ENCODE measurements around the gene SETBP1. TPM values are rescaled to one million over a fixed set of nuclear protein-coding genes. Genes with fewer than 3 reads are reported as not detected.

The SETBP1 gene
- total and polyA plus RNA-seq, 2 of the 13 experiments (the other 11 are each of a cell fraction or from before 2014, with no cell fraction given) = 0.18 to 0.65 TPM

- TF ChIP-seq, protein P1, sequence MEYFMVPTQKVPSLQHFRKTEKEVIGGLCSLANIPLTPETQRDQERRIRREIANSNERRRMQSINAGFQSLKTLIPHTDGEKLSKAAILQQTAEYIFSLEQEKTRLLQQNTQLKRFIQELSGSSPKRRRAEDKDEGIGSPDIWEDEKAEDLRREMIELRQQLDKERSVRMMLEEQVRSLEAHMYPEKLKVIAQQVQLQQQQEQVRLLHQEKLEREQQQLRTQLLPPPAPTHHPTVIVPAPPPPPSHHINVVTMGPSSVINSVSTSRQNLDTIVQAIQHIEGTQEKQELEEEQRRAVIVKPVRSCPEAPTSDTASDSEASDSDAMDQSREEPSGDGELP (IDR thresholded peaks at IDR 0.05; ENCODE audit: borderline replicate concordance, low read depth) = no peak
- TF ChIP-seq SAFB2 (CRISPR knock-in tag; IDR thresholded peaks at IDR 0.05; ENCODE audit: borderline replicate concordance, low read depth) (no peak), EHMT2 (IDR thresholded peaks at IDR 0.05; ENCODE audit: borderline replicate concordance, low read depth, low read length) (no peak)
- TF ChIP-seq, protein P2, sequence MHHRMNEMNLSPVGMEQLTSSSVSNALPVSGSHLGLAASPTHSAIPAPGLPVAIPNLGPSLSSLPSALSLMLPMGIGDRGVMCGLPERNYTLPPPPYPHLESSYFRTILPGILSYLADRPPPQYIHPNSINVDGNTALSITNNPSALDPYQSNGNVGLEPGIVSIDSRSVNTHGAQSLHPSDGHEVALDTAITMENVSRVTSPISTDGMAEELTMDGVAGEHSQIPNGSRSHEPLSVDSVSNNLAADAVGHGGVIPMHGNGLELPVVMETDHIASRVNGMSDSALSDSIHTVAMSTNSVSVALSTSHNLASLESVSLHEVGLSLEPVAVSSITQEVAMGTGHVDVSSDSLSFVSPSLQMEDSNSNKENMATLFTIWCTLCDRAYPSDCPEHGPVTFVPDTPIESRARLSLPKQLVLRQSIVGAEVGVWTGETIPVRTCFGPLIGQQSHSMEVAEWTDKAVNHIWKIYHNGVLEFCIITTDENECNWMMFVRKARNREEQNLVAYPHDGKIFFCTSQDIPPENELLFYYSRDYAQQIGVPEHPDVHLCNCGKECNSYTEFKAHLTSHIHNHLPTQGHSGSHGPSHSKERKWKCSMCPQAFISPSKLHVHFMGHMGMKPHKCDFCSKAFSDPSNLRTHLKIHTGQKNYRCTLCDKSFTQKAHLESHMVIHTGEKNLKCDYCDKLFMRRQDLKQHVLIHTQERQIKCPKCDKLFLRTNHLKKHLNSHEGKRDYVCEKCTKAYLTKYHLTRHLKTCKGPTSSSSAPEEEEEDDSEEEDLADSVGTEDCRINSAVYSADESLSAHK (CRISPR knock-in tag; IDR thresholded peaks at IDR 0.05; ENCODE audit: borderline replicate concordance) = no peak
Observed at GRCh38 chr18:44635546-44635945, 45.1 kb upstream of the SETBP1 start (continued).

DNA sequence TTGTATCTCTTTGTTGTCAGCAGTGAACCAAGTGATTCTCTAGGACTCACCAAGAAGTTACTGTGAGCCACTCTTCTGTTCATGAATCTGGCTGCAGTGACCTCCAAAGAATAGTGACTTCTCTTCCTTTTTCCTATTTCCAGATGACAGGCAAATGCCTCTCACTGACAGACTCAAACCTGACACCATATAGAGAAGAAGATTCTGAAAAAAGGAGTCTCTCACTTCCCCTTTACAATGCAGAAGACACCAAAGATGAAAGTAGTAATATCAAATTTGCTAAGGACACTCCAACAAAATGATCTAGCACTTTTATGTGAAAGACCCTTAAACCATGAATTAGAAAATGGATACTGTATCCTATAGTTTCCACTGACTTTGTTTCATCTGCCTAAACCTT lies 44.4 kb upstream of the SETBP1 start:
- in situ Hi-C loops (cut with HindIII; ENCODE audit: extremely low pct_ligation_motif_present, low pct_unique_long_range_greater_than_20kb) = no loop called here
- ChIA-PET POLR2A (no interaction called here), CTCF (ENCODE audit: low intra/inter-chr PET ratio, low total read pairs) (no interaction called here)
- H3K4me3 ChIP-seq (replicated peaks in 1 of 3; ENCODE audit: insufficient read depth in 1 of 3, low read depth in 2 of 3, low read length in 3 of 3) = no peak overlapping the region
- H3K9ac ChIP-seq (ENCODE audit: insufficient read depth, low read depth, low read length) = no peak overlapping the region
- no peaks in the 10 kb centered on the region for H3K36me3 ChIP-seq (replicated peaks in 1 of 2; ENCODE audit: control insufficient read depth in 1 of 2, insufficient read depth in 2 of 2, low read length in 2 of 2)
- H3K27ac ChIP-seq (ENCODE audit: extremely low read length, insufficient read depth, low read length) = no peak overlapping the region
- intact Hi-C loops (cut with micrococcal nuclease; ENCODE audit: unreplicated experiment) = no loop called here
- FAIRE-seq (no peak), DNase-seq (ENCODE audit: low spot score) (no peak), ATAC-seq (no peak)
- H3K27me3 ChIP-seq (ENCODE audit: control insufficient read depth in 1 of 2, insufficient read depth in 2 of 2, low read length in 2 of 2) = no peaks in the 10 kb centered on the region
- H4K20me1 ChIP-seq (ENCODE audit: insufficient read depth, low read length) = no peaks in the 10 kb centered on the region
- TF ChIP-seq JDP2 (CRISPR knock-in tag; IDR thresholded peaks at IDR 0.05; ENCODE audit: borderline replicate concordance) = no peak
- no peak for TF ChIP-seq ONECUT2 (CRISPR knock-in tag; IDR thresholded peaks at IDR 0.05)
- TF ChIP-seq ZNF891 (CRISPR knock-in tag; IDR thresholded peaks at IDR 0.05) = no peak
- no peak for TF ChIP-seq THAP11 (CRISPR knock-in tag; IDR thresholded peaks at IDR 0.05)
- no peak for TF ChIP-seq STAT5B (CRISPR knock-in tag; IDR thresholded peaks at IDR 0.05)
- TF ChIP-seq ZNF597 (CRISPR knock-in tag; IDR thresholded peaks at IDR 0.05) = no peak
- TF ChIP-seq ZNF792 (CRISPR knock-in tag; IDR thresholded peaks at IDR 0.05) = no peak
- TF ChIP-seq BHLHE40 (IDR thresholded peaks at IDR 0.05; ENCODE audit: low read length) = no peak
- no peak for TF ChIP-seq BRF2 (CRISPR knock-in tag; IDR thresholded peaks at IDR 0.05)
- no peak for TF ChIP-seq ZC3H13 (CRISPR knock-in tag; IDR thresholded peaks at IDR 0.05)
- no peaks in the 10 kb centered on the region for H3K4me1 ChIP-seq (ENCODE audit: insufficient read depth, low read length)
- H3K4me2 ChIP-seq (ENCODE audit: low read depth, low read length) = no peak overlapping the region
- no peaks in the 10 kb centered on the region; the same call in 1 of the 2 replicates for H3K9me3 ChIP-seq (ENCODE audit: low read length)
- BruUV-seq (replicated peaks) = no TSS peak
- no peak overlapping the region for H2AFZ ChIP-seq (ENCODE audit: low read length)
- no peaks in the 10 kb centered on the region for H3K79me2 ChIP-seq (ENCODE audit: insufficient read depth, low read length)
